ENCODE measurements around the gene SSTR4. TPM values are rescaled to one million over a fixed set of nuclear protein-coding genes. Genes with fewer than 3 reads are reported as not detected.

SSTR4 gene
- total and polyA plus RNA-seq, 8 donors, result 0.07 TPM; not detected in 7

- no peak for TF ChIP-seq CTCF (IDR thresholded peaks at IDR 0.05)
- Histone ChIP-seq H3K4me1 (no peaks in the 10 kb centered on the region), H3K9me3 (no peaks in the 10 kb centered on the region), H3K27ac (no peak overlapping the region), H3K4me3 (no peak overlapping the region), H3K36me3 (no peaks in the 10 kb centered on the region), H3K27me3 (no peaks in the 10 kb centered on the region)
- intact Hi-C loops (cut with DNase I), result no loop called here
- no peak for FAIRE-seq
- no peak for DNase-seq
- WGBS, 2 donors, result 11 to 13% methylated on average over 3 of the region's 3 CpGs
- peak in 2 of 4 donors; percentile 38 to 54 for ATAC-seq
Observed at GRCh38 chr20:23009636-23010035, 25.5 kb upstream of the SSTR4 start.

GRCh38 chr20:23010096-23010495 is 25.0 kb upstream of the SSTR4 start:
- no peak overlapping the region for H3K27ac ChIP-seq
- no peaks in the 10 kb centered on the region for H3K4me1 ChIP-seq
- TF ChIP-seq CTCF (IDR thresholded peaks at IDR 0.05), result no peak
- H3K9me3 ChIP-seq, result no peaks in the 10 kb centered on the region
- DNase-seq (no peak), ATAC-seq (no peak), FAIRE-seq (no peak)
- intact Hi-C loops (cut with DNase I), result no loop called here
- H3K4me3 ChIP-seq, result no peak overlapping the region
- WGBS, 2 donors, result 60% methylated on average over 5 of the region's 5 CpGs
- no peaks in the 10 kb centered on the region for H3K36me3 ChIP-seq
- no peaks in the 10 kb centered on the region for H3K27me3 ChIP-seq

GRCh38 chr20:23011008-23011721 is 23.9 kb upstream of the SSTR4 start:
- no peak for FAIRE-seq
- Histone ChIP-seq H3K27me3 (no peaks in the 10 kb centered on the region), H3K4me3 (no peak overlapping the region), H3K27ac (no peak overlapping the region), H3K9me3 (no peaks in the 10 kb centered on the region), H3K4me1 (no peaks in the 10 kb centered on the region), H3K36me3 (no peaks in the 10 kb centered on the region)
- intact Hi-C loops (cut with DNase I), result no loop called here
- WGBS, 2 donors, result 60 to 65% methylated on average over 11 of the region's 11 CpGs
- ATAC-seq, result no peak
- TF ChIP-seq CTCF (IDR thresholded peaks at IDR 0.05), result no peak
- DNase-seq, result no peak

- Histone ChIP-seq H3K4me3 (no peak overlapping the region), H3K27ac (no peak overlapping the region), H3K27me3 (no peaks in the 10 kb centered on the region), H3K9me3 (no peaks in the 10 kb centered on the region), H3K4me1 (no peaks in the 10 kb centered on the region), H3K36me3 (no peaks in the 10 kb centered on the region)
- WGBS, 2 donors, result 41 to 58% methylated on average over 5 of the region's 5 CpGs
- no peak for ATAC-seq
- intact Hi-C loops (cut with DNase I), result no loop called here
- no peak for FAIRE-seq
- DNase-seq, result no peak
- no peak for TF ChIP-seq CTCF (IDR thresholded peaks at IDR 0.05)
Observed at GRCh38 chr20:23013429-23013828, 21.7 kb upstream of the SSTR4 start.

- H3K9me3 ChIP-seq, result no peaks in the 10 kb centered on the region
- H3K36me3 ChIP-seq, result no peaks in the 10 kb centered on the region
- no peak overlapping the region for H3K27ac ChIP-seq
- FAIRE-seq (no peak), DNase-seq (no peak), ATAC-seq (no peak)
- TF ChIP-seq CTCF (IDR thresholded peaks at IDR 0.05), result no peak
- intact Hi-C loops (cut with DNase I), result no loop called here
- H3K4me3 ChIP-seq, result no peak overlapping the region
- 57 to 61% methylated on average over 2 of the region's 2 CpGs for WGBS, 2 donors
- H3K27me3 ChIP-seq, result no peaks in the 10 kb centered on the region
- no peaks in the 10 kb centered on the region for H3K4me1 ChIP-seq
Observed at GRCh38 chr20:23017516-23017915, 17.6 kb upstream of the SSTR4 start.
